IPS-NIHi7 (cell line): ENCODE measurements around the gene PDCD7.
A peak's percentile ranks its signal among the peaks of the same experiment; 100 is the strongest.
"Not testable (repeated sequence)": the region's sequence is repeated elsewhere in the genome, so short reads cannot be mapped to it uniquely, and the experiment has no call there.

Experiments used
- DNase-seq: peaks from one replicate; pipeline ENCODE4 v3.0.0; 2012; ENCODE audit warnings: mixed read lengths; ENCODE audit errors: extremely low spot score

PDCD7 gene

DNA sequence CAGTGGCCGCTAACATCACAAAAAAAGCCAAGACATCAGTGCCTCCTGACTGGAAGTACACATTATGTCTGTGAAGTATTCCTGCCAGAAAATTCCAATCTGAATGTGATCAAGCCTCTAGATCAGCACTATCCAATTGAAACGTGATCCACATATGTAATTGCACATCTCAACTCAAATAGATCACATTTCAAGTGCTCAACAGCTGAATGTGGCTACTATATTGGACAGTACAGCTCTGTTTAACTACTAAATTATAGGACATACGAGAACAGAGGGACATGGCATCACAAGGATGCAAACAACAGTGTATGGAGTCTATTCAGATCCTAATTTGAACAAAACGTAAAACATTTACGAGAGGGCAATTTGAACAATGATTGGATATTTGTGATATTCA, 18.1 kb downstream of the PDCD7 start:
- no peak for DNase-seq

- no peak for DNase-seq
Observed at GRCh38 chr15:65115086-65115485, 18.5 kb downstream of the PDCD7 start, which contains the start of gene UBAP1L. UBAP1L (minus strand) TSS chr15:65115200; CDS start chr15:65106215, 8,985 bp downstream.

DNA sequence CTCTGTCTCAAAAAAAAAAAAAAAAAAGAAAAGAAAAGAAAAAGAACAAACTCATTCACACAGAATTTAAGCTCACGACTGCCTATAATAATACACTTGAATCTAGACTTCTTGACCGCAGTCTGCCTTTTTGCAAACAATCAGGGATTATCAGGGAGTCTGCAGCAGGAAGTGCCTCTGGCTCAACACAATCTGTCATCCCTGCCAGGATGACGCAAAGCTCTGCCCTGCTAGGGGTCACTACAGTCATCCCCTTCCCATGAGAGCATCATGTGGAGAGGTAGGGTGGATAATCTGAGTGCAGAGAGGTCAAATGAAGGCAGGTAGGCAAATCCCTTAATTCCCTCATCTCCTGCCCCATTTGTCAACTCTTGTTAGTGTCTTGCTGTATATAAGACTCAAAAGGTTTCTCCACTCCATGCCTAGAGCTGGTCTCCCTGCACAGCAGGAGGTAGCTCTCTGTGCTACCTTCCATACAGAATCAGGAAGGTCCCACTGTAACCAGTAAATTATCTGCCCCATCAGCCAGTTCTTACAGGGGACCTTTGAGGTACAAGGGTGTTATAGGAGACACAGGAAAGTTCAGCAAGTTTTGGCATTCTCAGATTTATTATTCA, 22.8 kb downstream of the PDCD7 start:
- DNase-seq = no peak

DNA sequence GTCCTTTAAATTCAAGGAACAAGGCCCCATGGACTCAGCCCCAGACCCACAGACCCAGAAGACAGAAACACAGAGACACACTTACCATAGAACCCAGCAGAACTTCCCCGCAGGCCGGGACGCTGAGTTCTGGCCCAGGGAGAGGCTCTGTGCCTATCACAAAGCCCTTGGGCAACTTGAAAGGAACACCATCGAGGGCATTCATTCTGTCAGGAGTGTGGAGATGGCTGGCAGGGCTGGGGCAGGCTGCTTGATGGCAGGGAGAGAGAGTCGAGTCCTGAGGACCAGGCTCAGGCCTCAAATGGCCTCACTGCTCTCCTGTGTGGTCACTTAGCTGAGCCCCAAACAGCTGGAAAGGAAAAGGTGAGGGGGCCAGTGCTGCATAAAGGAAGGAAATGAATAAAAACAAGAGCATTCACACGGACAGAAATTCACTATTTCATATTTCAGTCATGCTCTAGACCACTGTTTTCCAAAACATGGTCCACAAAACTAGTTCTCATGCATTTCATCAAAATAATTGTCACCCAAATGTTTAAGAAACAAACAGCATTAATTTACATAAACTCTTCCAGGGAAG, 27.5 kb downstream of the PDCD7 start:
- no peak for DNase-seq

- DNase-seq = no peak
Observed at GRCh38 chr15:65105038-65105437, 28.6 kb downstream of the PDCD7 start.

- DNase-seq = no peak
Observed at GRCh38 chr15:65102912-65103311, 30.7 kb downstream of the PDCD7 start.

DNA sequence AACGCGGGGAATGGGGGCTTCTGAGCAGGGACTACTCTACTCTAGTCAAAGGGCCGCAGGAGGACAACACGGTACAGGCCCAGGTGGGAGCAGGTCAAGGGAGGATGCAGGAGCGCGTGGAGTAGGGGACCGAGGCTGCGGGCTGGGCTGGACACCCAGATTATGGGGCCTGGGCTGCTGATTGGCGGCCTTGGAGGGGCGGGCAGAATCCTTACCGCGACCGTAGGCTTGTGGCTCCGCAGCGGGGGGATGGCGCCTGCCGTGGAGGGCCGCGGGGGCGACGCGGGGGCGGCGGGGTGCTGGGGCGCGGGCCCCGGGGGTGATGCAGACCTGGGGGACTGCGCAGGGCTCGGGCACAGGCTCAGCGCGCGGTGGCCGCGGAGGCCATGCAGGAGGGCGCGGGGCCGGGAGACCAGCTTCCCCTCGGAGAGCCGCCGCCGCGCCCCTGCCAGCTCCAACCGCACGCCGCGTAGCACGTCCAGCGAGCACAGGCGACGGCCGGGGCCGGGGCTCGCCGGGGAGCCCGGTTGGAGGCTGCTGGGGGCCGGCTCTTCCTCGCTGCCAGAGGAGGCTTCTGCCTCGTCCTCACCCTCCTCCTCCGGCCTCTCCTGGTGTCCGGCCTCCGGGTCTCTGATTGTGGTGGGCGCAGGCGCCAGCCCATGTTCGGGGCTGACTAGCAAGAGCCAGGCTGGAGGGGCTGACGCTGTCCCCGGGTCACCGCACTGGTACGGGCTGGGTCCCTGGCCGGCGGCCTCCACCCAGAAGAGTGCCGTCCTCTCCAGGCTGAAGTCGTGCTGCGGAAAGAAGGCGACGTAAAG, 31.5 kb downstream of the PDCD7 start:
- peak; percentile 72 for DNase-seq

GRCh38 chr15:65101411-65101890, 32.2 kb downstream of the PDCD7 start:
- DNase-seq = peak; percentile 88

- DNase-seq = no peak
Observed at GRCh38 chr15:65100442-65100841, 33.2 kb downstream of the PDCD7 start.

- DNase-seq = not testable (repeated sequence)
Observed at GRCh38 chr15:65099801-65100200, 33.8 kb downstream of the PDCD7 start.

- DNase-seq = no peak
Observed at GRCh38 chr15:65099336-65099735, 34.3 kb downstream of the PDCD7 start.

DNA sequence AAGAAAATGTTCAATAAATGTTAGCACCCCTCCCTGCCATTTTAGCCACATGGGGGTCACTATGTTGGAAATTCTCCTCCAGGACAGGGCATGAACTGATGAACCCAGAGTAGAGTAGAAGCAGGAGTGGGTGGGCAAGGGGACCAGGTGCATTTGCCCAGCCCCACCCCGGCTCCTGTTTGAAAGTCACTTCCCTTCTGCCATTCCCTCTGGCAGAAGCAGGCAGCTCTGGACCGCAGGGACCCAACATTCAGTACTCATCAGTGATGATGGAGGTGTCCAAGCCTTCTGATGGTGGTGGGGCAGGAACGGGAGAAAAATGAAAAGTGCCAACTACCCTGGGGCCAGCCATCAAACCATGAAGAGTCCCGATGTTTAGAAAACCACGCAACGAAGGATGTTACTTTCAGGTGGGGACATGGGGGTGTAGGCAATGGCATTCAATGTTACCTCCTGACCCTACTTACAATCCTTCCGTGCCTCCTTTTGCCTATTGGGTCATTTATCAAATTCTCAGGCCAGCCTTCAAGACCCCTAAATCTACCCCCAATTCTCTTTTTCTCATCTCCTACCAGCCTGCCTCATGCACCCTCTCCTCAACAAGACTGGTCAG, 35.9 kb downstream of the PDCD7 start:
- no peak for DNase-seq

DNA sequence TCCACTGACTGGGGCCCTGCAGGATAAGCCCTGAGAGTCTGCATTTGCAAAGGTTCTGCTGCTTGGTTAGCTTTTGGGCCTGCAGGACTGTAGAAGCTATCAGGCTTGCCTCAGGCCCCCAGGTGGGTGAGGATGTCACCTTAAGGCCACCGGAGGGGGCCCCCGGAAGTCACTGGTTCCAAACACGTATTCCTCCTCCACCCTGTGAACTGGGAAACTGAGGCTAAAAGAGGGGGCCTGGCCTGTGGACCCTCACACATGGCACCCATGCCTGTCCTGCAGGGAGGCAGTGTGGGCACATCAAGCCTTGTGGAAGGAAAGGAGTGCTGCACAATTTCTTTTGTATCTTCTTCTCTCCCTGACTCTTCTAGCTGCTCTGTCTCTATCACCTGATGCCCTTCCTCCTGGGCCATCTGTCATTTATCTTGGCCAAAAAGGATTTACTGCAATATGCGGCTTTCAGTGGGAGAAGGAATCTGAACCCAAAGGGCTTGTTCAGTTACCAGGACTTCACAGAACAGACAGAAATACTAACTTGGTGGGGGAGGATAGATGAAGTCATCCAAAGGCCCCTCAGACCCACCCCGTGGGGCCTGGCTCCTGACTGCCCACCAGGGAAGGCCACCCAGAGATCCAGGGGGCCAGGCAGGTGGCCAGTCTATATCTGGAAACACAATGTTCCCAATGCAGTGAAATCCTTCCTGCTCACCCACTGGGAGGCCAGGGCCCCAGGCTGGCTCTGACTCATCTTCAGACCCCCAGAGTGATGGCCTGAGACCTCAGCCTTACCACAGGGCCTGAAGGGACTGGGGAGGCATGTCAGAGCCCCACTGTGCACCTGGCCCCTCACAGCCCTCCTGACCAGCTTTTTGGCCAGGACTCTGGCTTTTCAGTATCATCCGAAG, 36.9 kb downstream of the PDCD7 start:
- no peak for DNase-seq

- DNase-seq = no peak
Observed at GRCh38 chr15:65095747-65096104, 37.9 kb downstream of the PDCD7 start.

GRCh38 chr15:65095011-65095746, 38.4 kb downstream of the PDCD7 start:
- no peak for DNase-seq

DNA sequence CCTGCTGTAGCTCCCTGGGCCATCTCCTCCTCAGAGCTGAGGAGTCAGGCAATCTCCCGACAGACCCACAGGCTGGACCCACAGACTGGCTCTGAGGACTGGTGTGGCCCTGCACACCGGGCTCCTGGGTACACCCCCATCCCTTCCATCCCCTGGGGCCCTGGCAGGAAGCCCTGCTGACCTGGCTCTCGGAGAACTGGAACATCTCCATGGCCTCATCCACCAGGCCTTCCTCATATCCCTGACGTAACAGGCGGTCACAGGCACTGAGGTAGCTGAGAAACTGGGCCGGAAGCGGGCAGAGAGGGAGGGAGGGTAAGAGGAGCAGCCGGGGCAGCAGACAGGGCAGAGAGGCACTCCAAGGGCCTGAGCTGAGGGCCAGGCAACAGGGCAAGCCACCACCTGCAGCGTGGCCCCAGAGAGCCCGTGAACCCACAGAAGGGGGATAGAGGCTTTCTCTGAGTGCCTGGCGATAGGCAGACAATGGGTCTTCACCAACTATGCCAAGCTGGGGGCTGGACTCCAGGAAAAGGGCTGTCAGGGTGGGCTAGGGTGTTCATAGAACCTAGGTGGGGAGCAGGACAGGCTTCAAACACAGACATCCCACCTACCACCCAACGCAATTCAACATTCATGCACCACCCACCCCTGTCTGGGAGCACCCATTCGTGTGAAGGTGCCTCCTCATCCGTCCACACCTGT, 39.2 kb downstream of the PDCD7 start:
- DNase-seq = no peak

DNA sequence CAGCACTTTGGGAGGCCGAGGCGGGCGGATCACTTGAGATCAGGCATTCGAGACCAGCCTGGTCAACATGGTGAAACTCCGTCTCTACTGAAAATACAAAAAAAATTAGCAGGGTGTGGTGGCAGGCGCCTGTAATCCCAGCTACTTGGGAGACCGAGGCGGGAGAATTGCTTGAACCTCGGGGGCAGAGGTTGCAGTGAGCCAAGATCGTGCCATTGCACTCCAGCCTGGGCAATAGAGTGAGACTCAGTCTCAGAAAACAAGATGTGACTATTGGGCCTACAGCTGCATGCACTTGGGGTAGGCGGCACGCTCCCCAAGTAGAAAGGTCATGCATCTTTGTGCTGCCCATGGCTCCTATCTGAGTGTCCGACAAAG, 39.8 kb downstream of the PDCD7 start:
- DNase-seq = not testable (repeated sequence)

- no peak for DNase-seq
Observed at GRCh38 chr15:65092911-65093792, 40.5 kb downstream of the PDCD7 start.
